ENCODE results near the gene IDS.

Gene IDS

GRCh38 chrX:149476513-149476912 is 28.6 kb downstream of the IDS start:
- TF ChIP-seq TAF1 (IDR thresholded peaks at IDR 0.05; ENCODE audit: low read depth) (no peak), USF1 (IDR thresholded peaks at IDR 0.05) (no peak), TEAD4 (IDR thresholded peaks at IDR 0.05) (no peak), FOXM1 (IDR thresholded peaks at IDR 0.05; ENCODE audit: borderline replicate concordance, low read depth) (no peak)

- TF ChIP-seq EP300 (IDR thresholded peaks at IDR 0.05; ENCODE audit: borderline replicate concordance) (no peak), MAX (IDR thresholded peaks at IDR 0.05) (no peak), CEBPB (IDR thresholded peaks at IDR 0.05) (no peak), EGR1 (IDR thresholded peaks at IDR 0.05) (no peak), RAD21 (IDR thresholded peaks at IDR 0.05; ENCODE audit: low read depth) (no peak), TEAD4 (IDR thresholded peaks at IDR 0.05) (no peak), REST (IDR thresholded peaks at IDR 0.05; ENCODE audit: low read depth) (no peak), NFIC (IDR thresholded peaks at IDR 0.05) (no peak), USF1 (IDR thresholded peaks at IDR 0.05) (no peak), FOXM1 (IDR thresholded peaks at IDR 0.05; ENCODE audit: borderline replicate concordance, low read depth) (no peak), CREB1 (IDR thresholded peaks at IDR 0.05; ENCODE audit: low read depth) (no peak), TAF1 (IDR thresholded peaks at IDR 0.05; ENCODE audit: low read depth) (no peak), TCF12 (IDR thresholded peaks at IDR 0.05; ENCODE audit: low read depth) (no peak), ZBTB7A (IDR thresholded peaks at IDR 0.05; ENCODE audit: low read depth) (no peak), YY1 (IDR thresholded peaks at IDR 0.05; ENCODE audit: low read depth) (no peak)
Measured at GRCh38 chrX:149473966-149474365, 31.1 kb downstream of the IDS start.

- TF ChIP-seq TEAD4 (IDR thresholded peaks at IDR 0.05) (no peak), EGR1 (IDR thresholded peaks at IDR 0.05) (no peak), CREB1 (IDR thresholded peaks at IDR 0.05; ENCODE audit: low read depth) (no peak), USF1 (IDR thresholded peaks at IDR 0.05) (no peak), REST (IDR thresholded peaks at IDR 0.05; ENCODE audit: low read depth) (no peak), YY1 (IDR thresholded peaks at IDR 0.05; ENCODE audit: low read depth) (no peak), ZBTB7A (IDR thresholded peaks at IDR 0.05; ENCODE audit: low read depth) (no peak), TAF1 (IDR thresholded peaks at IDR 0.05; ENCODE audit: low read depth) (no peak), FOXM1 (IDR thresholded peaks at IDR 0.05; ENCODE audit: borderline replicate concordance, low read depth) (no peak), CEBPB (IDR thresholded peaks at IDR 0.05) (no peak), EP300 (IDR thresholded peaks at IDR 0.05; ENCODE audit: borderline replicate concordance) (no peak), RAD21 (IDR thresholded peaks at IDR 0.05; ENCODE audit: low read depth) (no peak), TCF12 (IDR thresholded peaks at IDR 0.05; ENCODE audit: low read depth) (no peak), MAX (IDR thresholded peaks at IDR 0.05) (no peak), NFIC (IDR thresholded peaks at IDR 0.05) (no peak)
Measured at GRCh38 chrX:149473092-149473491, 32.0 kb downstream of the IDS start.

- TF ChIP-seq CREB1 (IDR thresholded peaks at IDR 0.05; ENCODE audit: low read depth) (no peak), YY1 (IDR thresholded peaks at IDR 0.05; ENCODE audit: low read depth) (no peak), NFIC (IDR thresholded peaks at IDR 0.05) (no peak), REST (IDR thresholded peaks at IDR 0.05; ENCODE audit: low read depth) (no peak), ZBTB7A (IDR thresholded peaks at IDR 0.05; ENCODE audit: low read depth) (no peak), CEBPB (IDR thresholded peaks at IDR 0.05) (no peak), TAF1 (IDR thresholded peaks at IDR 0.05; ENCODE audit: low read depth) (no peak), EGR1 (IDR thresholded peaks at IDR 0.05) (no peak), TCF12 (IDR thresholded peaks at IDR 0.05; ENCODE audit: low read depth) (no peak), MAX (IDR thresholded peaks at IDR 0.05) (no peak), USF1 (IDR thresholded peaks at IDR 0.05) (no peak), TEAD4 (IDR thresholded peaks at IDR 0.05) (no peak), RAD21 (IDR thresholded peaks at IDR 0.05; ENCODE audit: low read depth) (no peak), EP300 (IDR thresholded peaks at IDR 0.05; ENCODE audit: borderline replicate concordance) (no peak), FOXM1 (IDR thresholded peaks at IDR 0.05; ENCODE audit: borderline replicate concordance, low read depth) (no peak)
Measured at GRCh38 chrX:149472625-149473024, 32.5 kb downstream of the IDS start.

Measured in Ishikawa (cell line).